Stimulated activated CD8-positive, alpha-beta memory T cell treated with anti-CD3 and anti-CD28 coated beads, Interleukin-7, amount 100 ng/mL, for 48 hours (primary cell): ENCODE measurements around the gene KCNB1.

Experiments used
- DNase-seq, 2 donors: peaks; one replicate each; pipeline ENCODE4 v3.0.0-alpha.2; 2020; ENCODE audit warnings: low read depth in 1 of 2; ENCODE audit errors: extremely low read depth in 1 of 2

The KCNB1 gene

DNA sequence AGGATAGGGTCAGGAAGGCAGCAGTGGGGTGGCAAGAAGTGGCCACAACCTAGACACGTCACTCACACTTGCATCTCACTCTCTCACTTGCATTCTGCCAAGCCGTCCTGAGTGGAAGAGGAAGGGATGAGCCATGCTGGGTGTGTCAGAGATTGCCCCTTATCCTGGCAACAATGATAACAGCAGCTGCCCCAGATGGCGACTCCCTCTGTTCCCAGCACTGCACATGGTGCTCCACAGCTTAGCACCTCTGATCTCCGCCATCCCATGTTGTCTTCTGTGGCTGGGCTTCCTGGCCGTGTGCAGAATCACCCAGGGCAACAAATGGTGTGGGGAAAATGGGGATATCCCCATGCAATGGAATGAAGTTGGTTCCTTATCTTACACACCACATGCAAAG lies 11.1 kb downstream of the KCNB1 start:
- no peak for DNase-seq

DNA sequence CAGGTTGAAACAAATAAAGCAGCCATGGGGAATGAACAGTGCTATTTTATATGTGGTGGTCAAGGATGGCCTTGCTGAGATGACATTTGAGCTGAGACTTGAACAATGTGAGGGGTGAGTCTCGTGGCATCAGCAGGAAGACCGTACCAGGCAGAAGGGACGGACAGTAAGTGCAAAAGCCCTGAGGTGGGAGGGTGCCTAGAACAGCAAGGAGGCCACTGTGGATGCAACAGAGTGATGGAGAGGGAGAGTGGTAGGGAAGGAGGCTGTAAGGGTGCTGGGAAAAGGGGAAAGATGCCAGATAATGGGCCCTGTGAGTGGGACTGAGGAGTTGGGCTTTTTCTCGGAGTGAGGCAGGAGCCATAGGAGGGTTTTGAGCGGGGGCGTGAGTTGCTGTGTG lies 11.5 kb downstream of the KCNB1 start:
- DNase-seq: no peak

DNA sequence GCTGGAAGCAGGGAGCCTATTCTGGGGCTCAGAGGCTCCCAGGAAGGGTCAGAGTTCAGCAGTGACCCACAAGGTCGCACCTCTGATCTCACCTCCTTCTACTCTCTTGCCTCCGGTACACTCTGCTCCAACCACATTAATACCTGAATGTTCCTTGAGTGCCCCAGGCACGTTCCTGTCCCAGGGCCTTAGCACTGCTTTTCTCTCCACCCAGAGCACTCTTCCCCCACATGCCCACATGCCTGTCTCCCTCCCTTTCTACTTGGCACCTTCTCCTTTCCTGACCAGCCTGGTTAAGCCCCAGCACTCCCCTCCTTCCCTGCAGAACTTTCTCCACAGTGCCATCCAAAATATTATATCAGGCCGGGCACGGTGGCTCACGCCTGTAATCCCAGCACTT lies 13.4 kb downstream of the KCNB1 start:
- no peak for DNase-seq

DNA sequence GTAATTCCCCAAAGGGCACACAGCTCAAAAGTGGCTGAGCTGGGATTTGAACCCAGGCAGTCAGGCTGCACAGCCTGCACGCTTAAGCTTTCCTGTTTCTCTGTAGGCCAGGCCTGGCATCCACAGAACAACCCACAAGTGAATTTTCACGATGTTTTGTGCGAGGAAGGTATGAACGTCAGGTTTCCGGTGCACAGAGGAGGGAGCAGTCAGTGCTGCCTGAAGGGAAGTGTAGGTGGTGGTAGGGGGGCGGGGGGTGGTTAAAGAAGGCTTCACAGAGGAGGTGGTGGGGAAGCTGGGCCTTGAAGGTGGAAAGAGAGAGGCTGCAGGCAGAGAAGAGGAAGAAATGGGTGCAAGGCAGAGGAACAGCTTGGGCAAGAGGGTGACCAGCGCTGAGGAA lies 14.1 kb downstream of the KCNB1 start:
- no peak for DNase-seq

DNA sequence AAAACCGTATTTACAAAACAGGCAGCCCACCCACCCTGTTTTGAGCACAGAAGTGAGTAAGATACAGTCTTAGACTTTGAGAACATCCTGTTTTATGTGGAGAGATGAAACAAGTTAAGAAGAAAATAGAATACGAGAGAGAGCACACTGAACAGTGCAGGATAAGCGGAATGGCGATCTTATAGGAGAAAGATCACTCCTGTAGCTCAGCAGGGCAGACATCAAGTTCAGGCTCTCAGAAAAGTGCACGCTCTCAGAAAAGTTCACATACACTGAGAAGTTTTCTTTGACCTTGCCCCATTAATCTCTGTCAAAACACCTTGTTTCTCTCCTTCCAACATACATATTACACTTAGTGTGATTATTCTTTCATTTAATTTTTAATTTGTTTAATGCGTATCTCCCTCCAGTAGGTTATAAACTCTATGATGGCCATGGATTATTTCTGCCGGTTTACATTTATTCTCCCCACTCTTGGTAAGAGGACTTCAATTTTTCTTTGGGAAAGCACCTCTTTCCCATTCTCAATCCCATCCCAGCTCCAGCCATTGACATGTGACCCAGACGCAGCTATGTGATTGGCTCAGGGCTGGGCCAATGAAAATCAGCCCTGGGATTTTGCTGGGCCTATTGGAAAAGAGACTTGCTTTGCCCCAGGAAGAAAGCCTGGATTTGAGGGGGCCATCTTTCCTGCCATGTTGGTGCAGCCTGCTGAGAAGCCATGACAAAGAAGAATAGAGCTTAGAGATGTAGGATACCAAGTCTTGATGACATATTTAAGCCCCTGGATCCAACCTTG lies 16.2 kb downstream of the KCNB1 start:
- DNase-seq: no peak

DNA sequence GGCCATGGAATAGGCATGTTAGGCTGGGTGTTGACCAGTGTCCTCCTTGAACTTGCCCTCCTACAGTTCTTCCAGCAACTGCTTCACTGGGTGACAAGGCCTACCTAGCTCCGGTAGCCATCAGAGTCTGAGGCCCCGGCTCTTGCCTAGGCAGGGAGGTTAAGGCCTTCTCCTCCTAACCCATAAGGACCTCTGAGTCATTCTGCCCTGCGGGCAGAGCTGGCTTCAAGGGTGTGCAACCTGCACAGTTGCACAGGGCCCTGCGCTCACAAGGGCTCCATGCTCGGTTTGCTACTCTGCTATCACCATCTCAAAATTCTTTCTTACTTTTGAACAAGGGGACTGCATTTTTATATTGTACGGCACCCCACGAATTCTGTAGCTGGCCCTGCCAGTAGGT lies 17.9 kb downstream of the KCNB1 start:
- DNase-seq: no peak

DNA sequence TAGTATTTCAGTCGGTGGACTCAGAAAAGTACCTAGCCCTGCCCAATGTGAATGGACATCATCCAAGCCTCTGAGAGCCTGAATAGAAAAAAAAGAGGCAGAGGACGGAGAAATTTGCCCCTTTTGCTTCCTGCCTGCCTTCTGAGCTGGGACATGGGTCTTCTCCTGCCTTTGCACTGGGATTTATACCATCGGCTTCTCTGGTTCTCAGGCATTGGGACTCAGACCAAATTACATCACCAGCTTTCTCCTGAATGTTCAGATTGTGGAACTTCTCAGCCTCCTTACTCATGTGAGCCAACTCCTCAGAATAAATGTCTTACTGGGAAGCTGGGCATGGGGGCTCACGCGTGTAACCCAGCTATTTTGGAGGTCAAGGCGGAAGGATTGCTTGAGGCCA lies 19.8 kb downstream of the KCNB1 start:
- no peak for DNase-seq

DNA sequence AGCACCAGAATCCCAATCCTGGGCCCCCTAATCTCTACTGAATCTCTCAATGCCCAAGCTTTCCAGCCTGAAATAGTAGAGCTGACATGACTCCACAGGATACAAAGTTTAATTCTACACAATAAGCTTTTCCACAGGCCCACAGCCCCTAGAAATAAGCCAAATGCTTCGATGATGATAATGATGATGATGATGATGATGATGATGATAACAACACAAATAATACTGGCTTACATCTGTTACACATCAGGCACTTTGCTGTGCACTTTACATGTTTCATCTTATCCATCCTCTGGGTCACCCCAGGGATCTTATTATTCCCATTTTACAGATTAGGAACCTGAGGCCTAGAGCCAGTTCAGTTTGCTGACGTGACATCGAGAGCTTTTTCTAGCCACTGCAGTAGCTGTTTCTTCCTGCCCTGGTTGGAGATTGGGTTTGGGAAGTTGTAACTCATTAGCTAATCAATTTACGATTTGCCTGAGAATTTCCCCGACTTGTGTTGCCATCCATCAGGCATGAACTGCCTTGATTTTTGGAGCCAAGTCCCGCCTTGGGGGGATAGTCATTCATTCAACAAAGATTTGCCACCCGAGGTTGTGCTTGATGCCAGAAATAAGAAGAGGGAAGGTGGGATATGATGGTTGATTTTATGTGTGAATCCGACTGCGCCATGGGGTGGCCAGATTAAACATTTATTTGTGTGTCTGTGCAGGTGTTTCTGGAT lies 20.4 kb downstream of the KCNB1 start:
- DNase-seq: no peak

DNA sequence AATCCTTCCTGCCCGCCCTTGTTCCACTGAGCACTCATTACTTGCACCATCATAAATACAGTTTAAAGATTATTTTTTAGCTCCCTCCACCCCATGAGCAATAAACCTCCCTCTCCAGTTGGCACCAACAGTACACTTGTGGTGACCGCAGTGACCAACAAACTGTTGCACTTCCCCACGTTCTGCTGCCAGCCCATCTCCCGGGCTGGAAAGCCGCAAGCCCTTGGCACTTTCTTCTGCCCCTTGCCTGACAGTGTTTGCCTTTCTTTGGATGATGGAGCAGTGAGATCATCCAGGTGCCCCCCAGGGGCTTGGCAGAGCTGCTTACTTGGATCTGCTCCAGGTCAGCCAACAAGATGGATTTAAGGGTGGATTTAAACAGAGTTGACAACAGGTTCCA lies 21.6 kb downstream of the KCNB1 start:
- no peak for DNase-seq

DNA sequence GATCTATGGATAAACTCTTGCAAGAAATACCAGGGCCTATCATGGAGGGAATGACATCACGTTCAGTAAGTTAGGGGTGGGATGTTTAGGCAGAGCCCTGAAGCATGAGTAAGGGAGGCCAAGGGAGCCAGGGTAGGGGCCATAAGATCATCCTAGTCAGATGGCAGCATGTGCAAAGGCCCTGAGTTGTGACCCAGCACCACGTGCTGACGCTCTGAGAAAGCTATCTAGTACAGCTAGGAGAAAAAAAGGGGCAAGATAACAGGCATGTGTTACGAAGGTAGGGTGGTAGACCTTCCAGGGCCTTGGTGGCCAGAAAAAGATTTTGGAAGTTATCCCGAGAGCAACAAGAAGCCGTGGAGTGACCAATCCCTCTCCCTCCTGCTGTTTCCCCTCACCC lies 22.3 kb downstream of the KCNB1 start:
- DNase-seq: no peak

DNA sequence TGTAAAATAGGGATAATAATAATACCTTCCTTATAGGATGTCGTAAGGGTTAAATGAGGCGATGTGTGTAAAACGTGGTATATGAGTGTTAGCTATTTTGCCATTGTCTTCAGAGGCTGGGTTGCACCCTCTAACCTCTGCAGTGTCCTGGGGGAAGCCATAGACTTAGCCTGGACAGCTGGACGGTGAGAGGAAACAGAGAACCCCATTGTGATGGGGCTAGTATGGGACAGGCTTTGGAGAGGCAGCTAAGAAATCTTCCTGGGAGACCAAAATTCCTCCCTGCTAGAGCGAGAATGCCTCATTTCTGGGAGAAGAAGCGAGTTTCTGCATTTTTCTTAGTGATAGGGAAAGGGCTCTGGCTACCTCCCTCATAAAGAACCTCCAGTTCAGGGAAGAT lies 22.8 kb downstream of the KCNB1 start:
- DNase-seq: no peak

DNA sequence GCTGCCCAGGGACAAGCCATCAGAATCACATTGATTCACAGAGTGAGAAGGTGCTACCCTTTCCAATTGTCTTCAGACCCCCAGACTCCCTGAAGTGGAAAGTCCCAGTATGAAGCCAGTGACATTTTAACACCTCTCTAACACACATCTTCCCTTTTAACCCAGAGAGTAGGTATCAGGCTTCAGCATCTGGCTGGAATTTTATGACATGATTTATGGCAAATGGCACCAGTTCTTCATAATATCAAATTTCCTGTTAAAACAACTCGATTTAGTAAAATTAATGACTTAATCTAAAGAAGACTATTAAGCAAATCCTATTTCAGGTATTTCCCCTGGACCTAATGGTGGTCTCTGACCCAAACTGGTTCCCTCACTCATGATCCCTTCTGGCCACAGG lies 25.0 kb downstream of the KCNB1 start:
- DNase-seq: no peak

DNA sequence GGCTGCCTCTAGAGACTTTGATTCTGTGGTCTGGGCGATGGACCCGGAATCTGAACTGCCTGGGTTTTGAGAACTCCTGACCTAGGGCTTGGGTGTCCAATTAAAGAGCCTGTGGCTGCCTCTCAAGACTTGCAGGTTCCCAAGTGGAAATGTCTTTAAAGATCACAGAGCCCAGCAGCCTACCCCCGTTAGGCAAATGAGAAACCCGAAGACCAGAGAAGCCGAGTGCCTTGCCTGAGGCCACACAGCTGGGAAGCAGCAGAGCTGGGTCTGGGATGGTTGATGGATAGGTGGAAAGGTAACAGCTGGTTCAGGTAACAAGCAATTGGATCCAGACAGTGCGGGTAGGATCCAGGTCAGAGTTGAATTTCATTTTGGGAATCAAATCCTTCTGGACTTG lies 25.8 kb downstream of the KCNB1 start:
- DNase-seq: no peak

DNA sequence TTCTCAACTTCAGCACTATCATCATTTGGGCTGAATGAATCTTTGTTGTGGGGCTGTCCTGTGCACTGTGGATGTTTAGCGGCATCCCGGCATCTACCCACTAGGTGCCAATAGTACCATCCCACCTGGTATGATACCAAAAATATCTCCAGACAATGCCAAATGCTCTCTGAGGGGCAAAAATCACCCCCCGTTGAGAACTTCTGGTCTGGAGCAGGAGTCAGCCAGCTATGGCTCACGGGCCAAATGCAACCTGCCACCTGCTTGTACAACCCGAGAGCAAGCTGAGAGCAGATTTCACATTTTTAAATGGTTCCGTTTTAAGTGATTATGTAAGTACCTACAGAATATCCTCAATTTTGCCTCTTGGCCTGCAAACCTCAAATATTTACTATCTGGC lies 26.8 kb downstream of the KCNB1 start:
- no peak for DNase-seq

DNA sequence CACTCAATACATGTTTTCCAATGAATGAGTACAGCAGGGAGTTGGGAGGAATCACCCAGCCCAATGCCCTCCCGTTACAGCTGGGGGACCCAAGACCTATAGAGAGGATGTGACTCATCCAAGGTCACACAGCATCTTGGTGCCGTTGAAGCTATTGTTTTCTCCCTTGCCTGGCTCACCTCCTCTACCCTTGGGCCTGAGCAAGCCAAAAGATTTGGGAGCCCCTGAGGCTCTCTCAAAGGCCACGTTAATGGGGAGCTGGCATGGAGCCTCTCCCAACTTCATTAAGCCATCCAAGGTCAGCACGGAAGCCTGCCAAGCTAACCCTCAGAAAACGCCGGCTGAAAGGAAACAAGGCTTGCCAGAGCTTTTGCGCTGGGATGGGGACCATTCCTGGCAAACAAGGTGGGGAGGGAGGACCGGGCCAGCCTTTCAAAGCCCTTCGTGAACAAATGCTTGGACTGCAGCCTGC lies 30.4 kb downstream of the KCNB1 start:
- no peak for DNase-seq

DNA sequence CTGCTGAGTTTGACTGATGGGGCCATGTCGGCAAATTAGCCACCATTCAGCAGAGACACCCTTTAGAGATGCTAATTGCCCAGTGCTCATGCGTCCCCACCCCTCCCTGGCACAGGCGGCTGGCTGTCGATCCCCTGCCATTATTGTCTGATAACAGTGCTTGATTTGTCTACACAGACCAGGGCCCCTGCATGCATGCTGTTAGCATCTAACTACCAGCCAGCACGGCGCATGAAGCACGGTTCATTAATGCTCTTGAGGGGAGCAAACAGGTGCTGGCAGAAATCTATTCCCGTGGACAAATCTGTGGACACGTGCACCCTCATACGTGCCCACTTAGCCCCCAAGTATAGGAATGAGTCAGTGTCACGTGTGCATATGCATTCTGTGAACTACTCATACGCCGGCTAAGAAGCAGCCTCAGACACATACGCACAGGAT lies 32.2 kb downstream of the KCNB1 start:
- no peak for DNase-seq

DNA sequence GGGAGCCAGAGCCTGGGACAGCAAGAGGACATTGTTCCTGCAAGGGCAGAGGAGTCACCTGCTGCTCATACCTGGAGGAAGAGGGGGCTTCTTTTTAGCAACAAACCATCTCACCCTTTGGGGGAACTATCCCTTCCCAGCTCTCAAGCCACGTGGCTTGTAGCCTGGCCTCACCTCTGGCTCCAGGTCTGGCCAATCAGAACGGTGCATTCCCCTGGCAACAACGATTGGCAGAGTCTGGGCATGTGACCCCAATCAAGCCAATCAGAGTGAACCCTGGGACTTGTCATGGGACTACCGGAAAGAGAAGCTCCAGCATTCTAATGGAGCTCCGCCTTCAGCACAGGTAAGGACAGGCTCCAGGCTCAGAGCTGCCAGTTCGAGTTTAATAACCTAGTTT lies 33.6 kb downstream of the KCNB1 start:
- no peak for DNase-seq

DNA sequence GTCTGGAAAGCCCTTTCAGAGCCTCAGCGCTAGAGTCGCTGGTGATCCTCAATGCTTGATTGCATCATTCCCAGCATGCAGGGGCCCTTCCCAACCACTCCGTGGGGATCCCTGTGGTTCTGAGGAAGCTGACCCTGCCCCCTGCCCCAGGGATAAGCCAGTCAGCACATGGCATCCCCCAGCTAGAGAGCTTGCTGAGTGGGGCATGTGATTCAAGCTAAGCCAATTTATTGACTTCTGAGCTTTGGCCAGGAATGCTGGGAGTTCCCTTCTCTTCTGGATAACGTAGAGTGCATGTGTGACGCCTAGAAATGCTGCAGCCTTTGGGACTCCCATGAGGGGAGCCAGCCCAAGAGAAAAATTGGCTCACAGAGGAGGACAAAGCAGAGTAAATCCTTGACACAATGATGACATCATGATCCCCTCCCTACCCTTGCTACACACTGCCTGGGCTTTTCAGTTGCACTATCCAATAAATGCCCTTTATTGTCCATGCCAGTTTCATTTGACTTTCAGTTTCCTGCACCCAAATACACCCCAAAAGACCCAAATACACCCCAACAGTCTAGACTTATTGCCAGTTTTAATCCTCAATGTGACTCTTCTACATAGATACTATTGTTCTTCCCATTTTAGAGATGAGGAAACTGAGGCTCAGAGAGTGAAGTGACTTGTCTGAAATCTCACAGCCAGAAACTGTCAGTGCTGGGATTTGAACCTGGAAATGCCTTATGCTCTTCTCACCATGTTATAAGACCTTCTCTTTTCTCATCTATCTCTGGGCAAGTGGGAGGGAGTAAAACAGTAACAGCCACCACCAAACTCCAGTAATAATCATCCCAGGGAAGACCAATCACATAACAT lies 34.3 kb downstream of the KCNB1 start:
- no peak for DNase-seq

DNA sequence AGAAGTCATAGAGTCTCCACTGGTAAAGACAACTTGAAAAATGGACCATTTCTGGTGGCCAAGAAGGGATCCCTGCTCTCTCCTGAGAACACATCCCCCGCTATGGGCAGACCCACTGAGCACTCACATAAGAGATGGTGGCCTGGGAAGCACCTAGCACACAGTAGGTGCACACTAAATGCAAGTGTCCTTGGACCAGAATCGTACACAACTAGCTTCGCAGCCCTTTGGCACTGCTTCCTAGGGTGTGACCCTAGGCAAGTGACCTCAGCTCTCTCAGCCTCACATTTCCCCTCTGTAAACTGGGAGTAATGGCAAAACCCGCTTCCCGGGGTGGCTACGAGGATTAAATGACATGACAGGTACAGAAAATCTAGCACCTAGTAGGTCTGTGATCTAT lies 35.1 kb downstream of the KCNB1 start:
- DNase-seq: no peak

DNA sequence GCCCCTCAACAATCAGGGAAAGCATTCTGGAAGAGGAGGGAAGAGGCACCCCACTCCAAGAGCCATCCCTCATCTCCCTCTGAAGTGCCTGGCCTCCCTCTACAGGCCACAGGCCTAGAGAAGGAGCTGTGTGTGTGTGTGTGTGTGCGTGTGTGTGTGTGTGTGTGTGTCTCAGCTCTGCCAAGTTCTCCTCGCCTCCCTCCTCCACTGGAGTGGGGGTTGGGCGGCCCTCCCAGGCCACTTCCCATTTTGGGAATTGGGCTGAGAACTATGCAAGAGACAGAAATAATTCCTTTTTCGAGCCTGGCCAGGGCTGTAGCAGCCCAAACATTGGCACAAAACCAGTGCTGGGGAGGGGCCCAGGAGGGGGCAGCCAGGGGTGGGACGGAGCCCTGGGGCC lies 35.7 kb downstream of the KCNB1 start:
- DNase-seq: no peak

DNA sequence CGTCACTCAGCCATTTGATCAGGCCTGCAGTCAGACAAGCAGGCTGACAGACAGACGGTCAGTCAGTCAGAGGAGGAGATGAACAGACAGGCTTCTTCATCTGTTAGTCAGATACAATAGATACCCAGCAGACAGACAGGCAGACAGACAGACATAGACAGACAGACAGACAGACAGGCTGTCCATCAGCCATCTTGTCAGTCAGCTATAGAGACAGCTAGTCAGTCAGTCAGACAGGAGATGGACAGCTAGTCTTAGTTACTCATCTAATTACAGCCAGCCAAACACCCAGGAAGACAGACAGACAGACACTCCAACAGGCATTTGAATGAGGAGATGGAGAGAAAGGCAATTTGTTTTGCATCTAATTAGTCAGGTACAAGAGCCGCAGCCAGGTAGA lies 36.4 kb downstream of the KCNB1 start:
- no peak for DNase-seq

DNA sequence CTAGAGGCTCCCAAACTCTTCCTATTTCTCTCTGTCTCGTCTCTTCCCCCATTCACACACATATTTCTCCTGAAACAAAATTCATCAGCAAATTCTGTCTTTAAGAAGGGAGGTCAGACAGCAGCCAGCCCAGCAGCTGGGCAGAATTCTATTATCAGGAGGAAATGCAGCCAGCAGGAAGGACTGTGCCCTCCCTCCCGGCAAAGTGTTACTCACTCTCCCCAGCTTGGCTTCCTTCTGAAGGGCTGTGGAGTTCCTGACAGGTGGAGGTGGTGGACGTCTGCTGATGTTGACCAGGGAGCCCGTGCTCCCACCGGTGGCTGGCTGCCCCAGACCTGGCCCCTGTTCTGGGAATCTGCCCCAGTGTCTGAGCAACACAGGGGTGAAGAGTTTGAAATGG lies 37.3 kb downstream of the KCNB1 start:
- no peak for DNase-seq
